CD14-positive monocyte (primary cell): ENCODE measurements around the gene SF3B4. TPM values are rescaled to one million over a fixed set of nuclear protein-coding genes. Genes with fewer than 3 reads are reported as not detected.

Source experiments
- DNase-seq, 3 donors: peaks; one replicate each; pipeline ENCODE4 v3.0.0-alpha.2; 2011 to 2022
- H2AFZ ChIP-seq: 2 replicates; pipeline ENCODE4 v1.6.0; 2012; ENCODE audit warnings: mild to moderate bottlenecking, low read depth, low read length, inconsistent platforms; ENCODE audit not compliant: insufficient read depth, poor library complexity, severe bottlenecking
- H3K27ac ChIP-seq, 2 donors: 1 replicate in 1 of 2; 2 replicates in 1 of 2; pipeline ENCODE4 v1.5.1; 2012 to 2013; ENCODE audit warnings: low read length in 2 of 2, control low read depth in 1 of 2, inconsistent platforms in 1 of 2, low read depth in 1 of 2, mild to moderate bottlenecking in 1 of 2
- H3K27me3 ChIP-seq, 2 donors: one replicate each; pipeline versions ENCODE4 v1.6.0 to v1.6.1; 2011 to 2013; ENCODE audit warnings: low read length in 2 of 2; ENCODE audit not compliant: control insufficient read depth in 2 of 2, insufficient read depth in 2 of 2
- H3K36me3 ChIP-seq, 2 donors: replicated peaks in 1 of 2; 1 replicate in 1 of 2; 2 replicates in 1 of 2; pipeline versions ENCODE4 v1.5.1 to v1.6.1; 2012 to 2013; ENCODE audit warnings: low read length in 2 of 2, control low read depth in 1 of 2, inconsistent platforms in 1 of 2, mild to moderate bottlenecking in 1 of 2; ENCODE audit not compliant: insufficient read depth in 2 of 2, control insufficient read depth in 1 of 2
- H3K4me1 ChIP-seq, 2 donors: 1 replicate in 1 of 2; 2 replicates in 1 of 2; pipeline versions ENCODE4 v1.5.1 to v1.6.1; 2012 to 2013; ENCODE audit warnings: low read length in 2 of 2, control low read depth in 1 of 2, inconsistent platforms in 1 of 2, mild to moderate bottlenecking in 1 of 2, moderate library complexity in 1 of 2; ENCODE audit not compliant: insufficient read depth in 2 of 2, control insufficient read depth in 1 of 2
- H3K4me2 ChIP-seq: replicated peaks from 2 replicates; pipeline ENCODE3; 2012; ENCODE audit warnings: low read length, moderate library complexity, mild to moderate bottlenecking; ENCODE audit not compliant: poor library complexity, severe bottlenecking; ENCODE audit errors: extremely low read depth
- H3K4me3 ChIP-seq, 3 experiments: fragments of 200-600 bp in 1 of 3; sonication (generic) in 1 of 3; replicated peaks in 1 of 3; 1 replicate in 2 of 3; 2 replicates in 1 of 3; pipeline ENCODE4 v1.5.1; 2011 to 2013; ENCODE audit warnings: low read length in 3 of 3, mild to moderate bottlenecking in 3 of 3, control low read depth in 2 of 3, low read depth in 2 of 3, inconsistent platforms in 1 of 3, moderate library complexity in 1 of 3
- H3K79me2 ChIP-seq: 2 replicates; pipeline ENCODE4 v1.6.0; 2012; ENCODE audit warnings: mild to moderate bottlenecking, control low read depth, inconsistent platforms, low read length, moderate library complexity; ENCODE audit not compliant: insufficient read depth
- H3K9ac ChIP-seq: 2 replicates; pipeline ENCODE4 v1.6.0; 2017; ENCODE audit warnings: low read length, mild to moderate bottlenecking; ENCODE audit not compliant: insufficient read depth, poor library complexity, severe bottlenecking
- H3K9me3 ChIP-seq, 2 donors: replicated peaks in 1 of 2; 1 replicate in 1 of 2; 2 replicates in 1 of 2; pipeline versions ENCODE4 v1.5.1 to v1.6.1; 2012 to 2013; ENCODE audit warnings: low read length in 2 of 2, control low read depth in 1 of 2; ENCODE audit not compliant: control insufficient read depth in 1 of 2, insufficient read depth in 1 of 2
- H4K20me1 ChIP-seq: 2 replicates; pipeline ENCODE4 v1.6.0; 2012; ENCODE audit warnings: mild to moderate bottlenecking, low read length, control low read depth, moderate library complexity; ENCODE audit not compliant: insufficient read depth
- H3K27ac Mint-ChIP-seq, 7 donors: one replicate each; pipeline ENCODE4 v1.8.0; 2020; ENCODE audit warnings: mild to moderate bottlenecking in 7 of 7, mixed read lengths in 7 of 7, moderate library complexity in 6 of 7, inconsistent platforms in 2 of 7
- H3K27me3 Mint-ChIP-seq, 3 donors: one replicate each; pipeline ENCODE4 v1.8.0; 2021 to 2022; ENCODE audit warnings: low read depth in 3 of 3, mild to moderate bottlenecking in 3 of 3, mixed read lengths in 3 of 3, moderate library complexity in 3 of 3, inconsistent platforms in 1 of 3
- H3K36me3 Mint-ChIP-seq, 2 donors: one replicate each; pipeline ENCODE4 v1.8.0; 2020; ENCODE audit warnings: mixed read lengths in 2 of 2, inconsistent platforms in 1 of 2, mild to moderate bottlenecking in 1 of 2
- H3K4me1 Mint-ChIP-seq: one replicate; pipeline ENCODE4 v1.8.0; 2020; ENCODE audit warnings: mild to moderate bottlenecking, mixed read lengths
- H3K4me3 Mint-ChIP-seq, 2 donors: one replicate each; pipeline ENCODE4 v1.8.0; 2020; ENCODE audit warnings: mild to moderate bottlenecking in 2 of 2, mixed read lengths in 2 of 2, moderate library complexity in 1 of 2
- H3K9me3 Mint-ChIP-seq, 7 donors: one replicate each; pipeline ENCODE4 v1.8.0; 2020 to 2022; ENCODE audit warnings: mixed read lengths in 7 of 7, mild to moderate bottlenecking in 6 of 7, moderate library complexity in 6 of 7, inconsistent platforms in 2 of 7
- CTCF ChIP-seq: fragments of 200-600 bp; IDR thresholded peaks from one replicate; pipeline ENCODE4 v1.8.0; 2022; ENCODE audit warnings: antibody characterized with exemption, mild to moderate bottlenecking
- WGBS: methylation state at CpG from one replicate; pipeline ENCODE4 v1.1.5; 2013; ENCODE audit warnings: missing lambda C conversion rate; ENCODE audit not compliant: insufficient coverage; 5-methylcytosine and 5-hydroxymethylcytosine counted together
- intact Hi-C, 2 donors: fragments of 100-400 bp; cut with micrococcal nuclease; formaldehyde crosslinking; loops; one replicate each; pipeline versions ENCODE4 v1.15.0 to v1.15.1; 2023
- polyA plus RNA-seq, 3 donors: library from polyadenylated mRNA; depleted of rRNA in 1 of 3; unstranded in 2 of 3; stranded (reverse) in 1 of 3; fragments of 300-500 nt in 2 of 3; fragments of >200 nt in 1 of 3; fragmentation: Illumina TruSeq in 2 of 3; gene quantifications; 1 replicate in 2 of 3; 2 replicates in 1 of 3; pipeline ENCODE4 v1.2.3, GENCODE V29; 2012 to 2021

SF3B4 gene
- polyA plus RNA-seq, 3 donors = 52.2 to 78.6 (median 64.6) TPM

GRCh38 chr1:149967041-149967440 lies 39.4 kb upstream of the SF3B4 start:
- Histone ChIP-seq H3K79me2 (no peaks in the 10 kb centered on the region), H3K9me3 (no peaks in the 10 kb centered on the region), H3K9ac (no peak overlapping the region), H3K4me3 (no peak overlapping the region), H3K27ac (no peak overlapping the region), H3K4me2 (no peak overlapping the region), H3K27me3 (peaks cover 48 to 82% of the 10 kb centered on the region in 2 donors), H3K36me3 (no peaks in the 10 kb centered on the region), H2AFZ (no peak overlapping the region), H3K4me1 (peaks cover 5 to 6% of the 10 kb centered on the region in 2 donors), H4K20me1 (no peaks in the 10 kb centered on the region)
- no peak for DNase-seq
- no CpG with 5 or more reads among the region's 3 CpGs for WGBS
- no peak for TF ChIP-seq CTCF
- peaks cover 8% of the 10 kb centered on the region for H3K4me1 Mint-ChIP-seq
- intact Hi-C loops = loop anchor here (5.0 to 10.0 kb wide), 2 partner anchors 80 to 198 kb away; no protein-coding TSS in a partner anchor
- peak overlapping the region in 1 of 2 donors; percentile 61 for H3K4me3 Mint-ChIP-seq
- no peak overlapping the region for H3K27ac Mint-ChIP-seq
- H3K9me3 Mint-ChIP-seq = peaks cover 0 to 5% (median 0%) of the 10 kb centered on the region in 7 donors
- H3K27me3 Mint-ChIP-seq = peaks cover 41 to 67% (median 61%) of the 10 kb centered on the region in 3 donors
- H3K36me3 Mint-ChIP-seq = peaks cover 0 to 2% of the 10 kb centered on the region in 2 donors

- no peaks in the 10 kb centered on the region for H3K79me2 ChIP-seq
- peak overlapping the region in 1 of 2 donors; percentile 39 for H3K4me3 Mint-ChIP-seq
- no peak overlapping the region for H3K4me3 ChIP-seq
- peaks cover 0 to 5% (median 0%) of the 10 kb centered on the region in 7 donors for H3K9me3 Mint-ChIP-seq
- no peak for DNase-seq
- no peak overlapping the region for H3K27ac ChIP-seq
- WGBS = no CpG with 5 or more reads among the region's 1 CpG
- no peaks in the 10 kb centered on the region for H3K36me3 ChIP-seq
- H3K9me3 ChIP-seq = no peaks in the 10 kb centered on the region
- H2AFZ ChIP-seq = no peak overlapping the region
- no peak for TF ChIP-seq CTCF
- H3K27ac Mint-ChIP-seq = no peak overlapping the region
- H3K4me1 ChIP-seq = peaks cover 8 to 9% of the 10 kb centered on the region in 2 donors
- intact Hi-C loops = loop anchor here (5.0 to 10.0 kb wide), 2 partner anchors 81 to 198 kb away; no protein-coding TSS in a partner anchor
- H3K36me3 Mint-ChIP-seq = peaks cover 0 to 2% of the 10 kb centered on the region in 2 donors
- no peaks in the 10 kb centered on the region for H4K20me1 ChIP-seq
- H3K27me3 ChIP-seq = peaks cover 44 to 75% of the 10 kb centered on the region in 2 donors
- H3K27me3 Mint-ChIP-seq = peaks cover 37 to 64% (median 60%) of the 10 kb centered on the region in 3 donors
- peaks cover 13% of the 10 kb centered on the region for H3K4me1 Mint-ChIP-seq
- H3K4me2 ChIP-seq = no peak overlapping the region
- no peak overlapping the region for H3K9ac ChIP-seq
These were observed 38.8 kb upstream of the SF3B4 start for GRCh38 chr1:149966405-149966804.
